H9 (cell line): ENCODE measurements around the gene C16orf89. TPM values are rescaled to one million over a fixed set of nuclear protein-coding genes. Genes with fewer than 3 reads are reported as not detected.

Experiments used
- DNase-seq: peaks from one replicate; pipeline ENCODE4 v3.0.0-alpha.2; 2017
- H2AFZ ChIP-seq: one replicate; pipeline ENCODE4 v1.6.1; 2013; ENCODE audit warnings: mild to moderate bottlenecking, low read length, control low read depth, moderate library complexity
- H2AK5ac ChIP-seq: 2 replicates; pipeline ENCODE4 v1.6.1; 2013; ENCODE audit warnings: low read length, control low read depth, mixed read lengths; ENCODE audit not compliant: insufficient read length
- H2BK120ac ChIP-seq: one replicate; pipeline ENCODE4 v1.6.1; 2013; ENCODE audit warnings: low read depth, mild to moderate bottlenecking, low read length, control low read depth, inconsistent platforms; ENCODE audit not compliant: poor library complexity, severe bottlenecking
- H2BK12ac ChIP-seq: 2 replicates; pipeline ENCODE4 v1.6.1; 2013; ENCODE audit warnings: low read length, control low read depth, mixed read lengths, low read depth; ENCODE audit not compliant: insufficient read length
- H2BK15ac ChIP-seq: 2 replicates; pipeline ENCODE4 v1.6.1; 2013; ENCODE audit warnings: low read depth, low read length, control low read depth
- H2BK20ac ChIP-seq: one replicate; pipeline ENCODE4 v1.6.1; 2013; ENCODE audit warnings: low read depth, mild to moderate bottlenecking, low read length, control low read depth, inconsistent platforms; ENCODE audit not compliant: poor library complexity, severe bottlenecking
- H2BK5ac ChIP-seq: 2 replicates; pipeline ENCODE4 v1.6.1; 2013; ENCODE audit warnings: low read length, control low read depth, mixed read lengths; ENCODE audit not compliant: insufficient read length
- H3K14ac ChIP-seq: 2 replicates; pipeline ENCODE4 v1.6.1; 2013; ENCODE audit warnings: low read length, control low read depth; ENCODE audit not compliant: insufficient read depth
- H3K18ac ChIP-seq: 2 replicates; pipeline ENCODE4 v1.6.1; 2013; ENCODE audit warnings: low read depth, mild to moderate bottlenecking, mixed read lengths, low read length, control low read depth; ENCODE audit not compliant: insufficient read length
- H3K23ac ChIP-seq: 2 replicates; pipeline ENCODE4 v1.6.1; 2013; ENCODE audit warnings: low read length, control low read depth, mixed read lengths, low read depth; ENCODE audit not compliant: insufficient read length
- H3K23me2 ChIP-seq: 2 replicates; pipeline ENCODE4 v1.6.1; 2013; ENCODE audit warnings: low read depth, mild to moderate bottlenecking, mixed read lengths, low read length, control low read depth; ENCODE audit not compliant: insufficient read length, poor library complexity, severe bottlenecking
- H3K27ac ChIP-seq: 2 replicates; pipeline ENCODE4 v1.5.1; 2013; ENCODE audit warnings: low read length, control low read depth, mixed read lengths, low read depth; ENCODE audit not compliant: insufficient read length
- H3K27me3 ChIP-seq: 2 replicates; pipeline ENCODE4 v1.6.1; 2013; ENCODE audit warnings: low read length, control low read depth, inconsistent platforms; ENCODE audit not compliant: insufficient read depth
- H3K4ac ChIP-seq: 2 replicates; pipeline ENCODE4 v1.6.1; 2013; ENCODE audit warnings: low read depth, mild to moderate bottlenecking, control low read depth, inconsistent platforms, low read length, moderate library complexity
- H3K4me1 ChIP-seq: 2 replicates; pipeline ENCODE4 v1.6.1; 2013; ENCODE audit warnings: low read length, control low read depth, inconsistent platforms; ENCODE audit not compliant: insufficient read depth
- H3K4me2 ChIP-seq: 2 replicates; pipeline ENCODE4 v1.6.1; 2013; ENCODE audit warnings: low read length, control low read depth, mixed read lengths; ENCODE audit not compliant: insufficient read length, insufficient read depth
- H3K56ac ChIP-seq: 2 replicates; pipeline ENCODE4 v1.6.1; 2013; ENCODE audit warnings: low read depth, mild to moderate bottlenecking, mixed read lengths, low read length, control low read depth; ENCODE audit not compliant: insufficient read length
- H3K79me1 ChIP-seq: 2 replicates; pipeline ENCODE4 v1.6.1; 2013; ENCODE audit warnings: low read depth, mild to moderate bottlenecking, moderate library complexity, low read length, control low read depth, inconsistent platforms; ENCODE audit not compliant: insufficient read depth, poor library complexity, severe bottlenecking
- H3K79me2 ChIP-seq: 2 replicates; pipeline ENCODE4 v1.6.1; 2013; ENCODE audit warnings: low read length, control low read depth, inconsistent platforms; ENCODE audit not compliant: insufficient read depth
- H3K9ac ChIP-seq: 2 replicates; pipeline ENCODE4 v1.6.1; 2013; ENCODE audit warnings: low read length, control low read depth, mixed read lengths; ENCODE audit not compliant: insufficient read length; ENCODE audit errors: extremely low read depth
- H3K9me3 ChIP-seq: one replicate; pipeline ENCODE4 v1.6.1; 2013; ENCODE audit warnings: low read depth, low read length, inconsistent platforms; ENCODE audit not compliant: control insufficient read depth
- H3T11ph ChIP-seq: one replicate; pipeline ENCODE4 v1.6.1; 2013; ENCODE audit warnings: mild to moderate bottlenecking, low read length, control low read depth, inconsistent platforms
- H4K20me1 ChIP-seq: one replicate; pipeline ENCODE4 v1.6.1; 2013; ENCODE audit not compliant: control insufficient read depth, insufficient read length, insufficient read depth
- H4K5ac ChIP-seq: 2 replicates; pipeline ENCODE4 v1.6.1; 2013; ENCODE audit warnings: low read depth, mild to moderate bottlenecking, mixed read lengths, low read length, control low read depth; ENCODE audit not compliant: insufficient read length
- H4K8ac ChIP-seq: replicated peaks from 2 replicates; pipeline ENCODE4 v1.6.1; 2013; ENCODE audit warnings: low read length, control low read depth, mixed read lengths, low read depth; ENCODE audit not compliant: insufficient read length
- H4K91ac ChIP-seq: 2 replicates; pipeline ENCODE4 v1.6.1; 2013; ENCODE audit warnings: low read depth, mild to moderate bottlenecking, moderate library complexity, mixed read lengths, low read length, control low read depth; ENCODE audit not compliant: insufficient read length
- H3K27ac Mint-ChIP-seq, 3 experiments: 2 replicates in 2 of 3; 3 replicates in 1 of 3; pipeline ENCODE4 v1.8.0; 2020 to 2021; ENCODE audit warnings: mixed read lengths in 3 of 3, mild to moderate bottlenecking in 1 of 3, moderate library complexity in 1 of 3
- H3K27me3 Mint-ChIP-seq: 2 replicates; pipeline ENCODE4 v1.8.0; 2021; ENCODE audit warnings: low read depth, mild to moderate bottlenecking, moderate library complexity, mixed read lengths
- H3K36me3 Mint-ChIP-seq, 3 experiments: 2 replicates in 2 of 3; 3 replicates in 1 of 3; pipeline ENCODE4 v1.8.0; 2020 to 2021; ENCODE audit warnings: low read depth in 3 of 3, mixed read lengths in 3 of 3; ENCODE audit not compliant: insufficient read depth in 1 of 3
- H3K4me1 Mint-ChIP-seq, 2 experiments: 2 replicates each; pipeline ENCODE4 v1.8.0; 2020; ENCODE audit warnings: mixed read lengths in 2 of 2
- H3K4me3 Mint-ChIP-seq, 2 experiments: 2 replicates in 1 of 2; 3 replicates in 1 of 2; pipeline ENCODE4 v1.8.0; 2020 to 2021; ENCODE audit warnings: mild to moderate bottlenecking in 2 of 2, mixed read lengths in 2 of 2, moderate library complexity in 1 of 2
- H3K9me3 Mint-ChIP-seq, 2 experiments: 2 replicates in 1 of 2; 3 replicates in 1 of 2; pipeline ENCODE4 v1.8.0; 2020; ENCODE audit warnings: mild to moderate bottlenecking in 2 of 2, mixed read lengths in 2 of 2, moderate library complexity in 1 of 2
- WGBS: extraction: QIAGEN DNeasy Blood & Tissue Kit; methylation state at CpG from one replicate; pipeline ENCODE4 v1.1.7; 2013; ENCODE audit warnings: missing lambda C conversion rate, low lambda C conversion rate, mixed read lengths; ENCODE audit not compliant: insufficient read length; ENCODE audit errors: extremely low coverage; 5-methylcytosine and 5-hydroxymethylcytosine counted together
- total RNA-seq: library from RNA; stranded (reverse); gene quantifications from 2 replicates; pipeline ENCODE4 v1.2.1, GENCODE V29; 2021
- TF ChIP-seq, protein P1 (sequence below): fragments of 200-600 bp; sonication (generic); conservative IDR thresholded peaks from 3 replicates; pipeline ENCODE4 v1.8.0; 2021; ENCODE audit warnings: antibody characterized with exemption, mild to moderate bottlenecking

C16orf89 gene
- total RNA-seq, 1 experiment from 2014 or later = 2.5 TPM

DNA sequence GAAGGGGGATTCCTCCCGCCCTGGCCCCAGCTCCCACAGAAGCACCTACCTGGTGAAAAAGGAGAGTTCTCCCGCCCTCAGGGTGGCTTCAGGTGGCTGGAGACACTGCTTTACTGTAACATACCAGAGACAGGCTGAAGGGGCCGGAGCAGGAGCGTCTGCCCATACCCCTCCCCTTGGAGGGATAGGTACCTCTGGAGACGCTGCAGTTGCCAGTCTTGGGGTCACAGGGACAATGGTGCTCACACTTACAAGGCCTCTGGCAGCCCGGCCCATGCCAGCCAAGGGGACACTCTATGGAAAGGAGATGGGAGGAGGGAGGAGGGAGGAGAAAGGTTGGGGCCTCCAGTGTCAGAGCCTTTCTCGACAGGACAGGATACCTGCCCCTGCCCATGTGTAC lies 38.7 kb downstream of the C16orf89 start:
- Histone ChIP-seq H4K91ac (no peak overlapping the region), H3K14ac (no peak overlapping the region), H3K9ac (no peak overlapping the region), H3K56ac (no peak overlapping the region), H3K27ac (no peak overlapping the region), H2BK20ac (no peak overlapping the region), H3T11ph (no peak overlapping the region), H3K79me1 (no peaks in the 10 kb centered on the region), H2AFZ (no peak overlapping the region), H4K5ac (no peak overlapping the region), H4K8ac (no peak overlapping the region), H3K23ac (no peak overlapping the region), H3K4ac (no peak overlapping the region), H3K79me2 (no peaks in the 10 kb centered on the region), H4K20me1 (no peaks in the 10 kb centered on the region), H2BK5ac (no peak overlapping the region), H3K4me2 (no peak overlapping the region), H2BK120ac (no peak overlapping the region), H3K9me3 (no peaks in the 10 kb centered on the region), H2BK15ac (no peak overlapping the region), H3K4me1 (no peaks in the 10 kb centered on the region), H2AK5ac (no peak overlapping the region), H3K27me3 (no peaks in the 10 kb centered on the region), H3K23me2 (no peaks in the 10 kb centered on the region), H2BK12ac (no peak overlapping the region), H3K18ac (no peak overlapping the region)
- Mint-ChIP-seq H3K4me3 (no peak overlapping the region), H3K27me3 (peaks cover 4% of the 10 kb centered on the region), H3K36me3 (no peaks in the 10 kb centered on the region; a peak in 1 of 7 replicates), H3K9me3 (no peaks in the 10 kb centered on the region), H3K27ac (no peak overlapping the region), H3K4me1 (peaks cover 9 to 12% of the 10 kb centered on the region in 2 experiments)
- TF ChIP-seq, protein P1, sequence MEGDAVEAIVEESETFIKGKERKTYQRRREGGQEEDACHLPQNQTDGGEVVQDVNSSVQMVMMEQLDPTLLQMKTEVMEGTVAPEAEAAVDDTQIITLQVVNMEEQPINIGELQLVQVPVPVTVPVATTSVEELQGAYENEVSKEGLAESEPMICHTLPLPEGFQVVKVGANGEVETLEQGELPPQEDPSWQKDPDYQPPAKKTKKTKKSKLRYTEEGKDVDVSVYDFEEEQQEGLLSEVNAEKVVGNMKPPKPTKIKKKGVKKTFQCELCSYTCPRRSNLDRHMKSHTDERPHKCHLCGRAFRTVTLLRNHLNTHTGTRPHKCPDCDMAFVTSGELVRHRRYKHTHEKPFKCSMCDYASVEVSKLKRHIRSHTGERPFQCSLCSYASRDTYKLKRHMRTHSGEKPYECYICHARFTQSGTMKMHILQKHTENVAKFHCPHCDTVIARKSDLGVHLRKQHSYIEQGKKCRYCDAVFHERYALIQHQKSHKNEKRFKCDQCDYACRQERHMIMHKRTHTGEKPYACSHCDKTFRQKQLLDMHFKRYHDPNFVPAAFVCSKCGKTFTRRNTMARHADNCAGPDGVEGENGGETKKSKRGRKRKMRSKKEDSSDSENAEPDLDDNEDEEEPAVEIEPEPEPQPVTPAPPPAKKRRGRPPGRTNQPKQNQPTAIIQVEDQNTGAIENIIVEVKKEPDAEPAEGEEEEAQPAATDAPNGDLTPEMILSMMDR = no peak
- WGBS = no CpG with 5 or more reads among the region's 7 CpGs
- DNase-seq = no peak
